IMR-90 (cell line): ENCODE measurements around the gene LDLRAD4. TPM values are rescaled to one million over a fixed set of nuclear protein-coding genes. Genes with fewer than 3 reads are reported as not detected.
A peak's percentile ranks its signal among the peaks of the same experiment; 100 is the strongest.

Source experiments
- ATAC-seq: fragments of 200-7000 bp; cut with Tn5 transposase; 2 replicates; pipeline ENCODE4 v1.9.1; 2020; ENCODE audit warnings: low read depth, mild to moderate bottlenecking, moderate library complexity
- BruUV-seq: library from RNA; stranded (reverse); fragments of 400-500 nt; replicated peaks from 2 replicates; lab custom pipeline; 2021; lab: Mats Ljungman, UMichigan
- CTCF ChIA-PET: fragments of 300-600 bp; formaldehyde crosslinking; extraction: SDS; loops from one replicate; lab custom pipeline; 2021; ENCODE audit warnings: antibody characterized with exemption; lab: Yijun Ruan, JAX
- POLR2A ChIA-PET: fragments of 300-600 bp; sonication (Branson Sonifier 250); formaldehyde crosslinking; loops from one replicate; lab custom pipeline; 2022; ENCODE audit warnings: antibody characterized with exemption; ENCODE audit not compliant: unreplicated experiment; lab: Charles Lee
- DNase-seq: peaks from one replicate; pipeline ENCODE4 v3.0.0; 2013
- H2AFZ ChIP-seq: replicated peaks from 2 replicates; pipeline ENCODE3; 2013; ENCODE audit warnings: low read length, mild to moderate bottlenecking; ENCODE audit not compliant: poor library complexity
- H2AK5ac ChIP-seq: 2 replicates; pipeline ENCODE4 v1.6.1; 2013; ENCODE audit warnings: low read depth, low read length, inconsistent platforms
- H2AK9ac ChIP-seq: replicated peaks from 2 replicates; pipeline ENCODE3; 2013; ENCODE audit warnings: mild to moderate bottlenecking, low read depth, low read length, moderate library complexity; ENCODE audit not compliant: poor library complexity
- H2BK120ac ChIP-seq: 2 replicates; pipeline ENCODE4 v1.6.1; 2013; ENCODE audit warnings: low read depth, low read length, inconsistent platforms
- H2BK15ac ChIP-seq: 3 replicates; pipeline ENCODE4 v1.6.1; 2013; ENCODE audit warnings: low read depth, low read length, inconsistent platforms
- H2BK20ac ChIP-seq: 2 replicates; pipeline ENCODE4 v1.6.1; 2013; ENCODE audit warnings: low read depth, mild to moderate bottlenecking, inconsistent platforms, low read length, moderate library complexity
- H2BK5ac ChIP-seq: 2 replicates; pipeline ENCODE4 v1.6.1; 2013; ENCODE audit warnings: mild to moderate bottlenecking, low read depth, low read length, inconsistent platforms; ENCODE audit not compliant: poor library complexity, severe bottlenecking
- H3K14ac ChIP-seq: replicated peaks from 2 replicates; pipeline ENCODE4 v1.6.1; 2013; ENCODE audit warnings: low read depth, low read length, inconsistent platforms
- H3K18ac ChIP-seq: 2 replicates; pipeline ENCODE4 v1.6.1; 2013; ENCODE audit warnings: low read depth, low read length, control low read depth
- H3K23ac ChIP-seq: 2 replicates; pipeline ENCODE4 v1.6.1; 2013; ENCODE audit warnings: low read depth, low read length, inconsistent platforms
- H3K27ac ChIP-seq: 2 replicates; pipeline ENCODE4 v1.5.1; 2013; ENCODE audit warnings: mild to moderate bottlenecking, control low read depth, low read length; ENCODE audit not compliant: insufficient read depth
- H3K27me3 ChIP-seq: 2 replicates; pipeline ENCODE4 v1.6.1; 2013; ENCODE audit warnings: low read length; ENCODE audit not compliant: control insufficient read depth, insufficient read depth
- H3K36me3 ChIP-seq: 2 replicates; pipeline ENCODE4 v1.6.1; 2013; ENCODE audit warnings: low read length, mixed read lengths; ENCODE audit not compliant: control insufficient read depth, insufficient read depth
- H3K4ac ChIP-seq: 2 replicates; pipeline ENCODE4 v1.6.1; 2013; ENCODE audit warnings: low read depth, low read length, inconsistent platforms
- H3K4me1 ChIP-seq: 2 replicates; pipeline ENCODE4 v1.6.1; 2013; ENCODE audit warnings: low read length, mixed read lengths; ENCODE audit not compliant: control insufficient read depth, insufficient read depth
- H3K4me2 ChIP-seq: 2 replicates; pipeline ENCODE4 v1.6.1; 2013; ENCODE audit warnings: low read depth, mild to moderate bottlenecking, control low read depth, low read length, moderate library complexity
- H3K4me3 ChIP-seq: 2 replicates; pipeline ENCODE4 v1.5.1; 2013; ENCODE audit warnings: low read depth, mild to moderate bottlenecking, control low read depth, low read length, moderate library complexity; ENCODE audit not compliant: insufficient read depth
- H3K56ac ChIP-seq: 2 replicates; pipeline ENCODE4 v1.6.1; 2013; ENCODE audit warnings: low read length, inconsistent platforms; ENCODE audit not compliant: insufficient read depth; ENCODE audit errors: extremely low read depth
- H3K79me1 ChIP-seq, 2 experiments: 2 replicates each; pipeline ENCODE4 v1.6.1; 2013; ENCODE audit warnings: low read length in 2 of 2, inconsistent platforms in 1 of 2, low read depth in 1 of 2
- H3K9ac ChIP-seq: 2 replicates; pipeline ENCODE4 v1.6.1; 2013; ENCODE audit warnings: low read depth, low read length, control low read depth
- H3K9me1 ChIP-seq: 2 replicates; pipeline ENCODE4 v1.6.1; 2013; ENCODE audit warnings: low read length, inconsistent platforms; ENCODE audit not compliant: insufficient read depth
- H3K9me3 ChIP-seq: 2 replicates; pipeline ENCODE4 v1.6.1; 2013; ENCODE audit warnings: low read length; ENCODE audit not compliant: control insufficient read depth, insufficient read depth
- H4K20me1 ChIP-seq: 2 replicates; pipeline ENCODE4 v1.6.1; 2013; ENCODE audit warnings: low read length, inconsistent platforms; ENCODE audit not compliant: insufficient read depth
- H4K5ac ChIP-seq: 2 replicates; pipeline ENCODE4 v1.6.1; 2013; ENCODE audit warnings: mild to moderate bottlenecking, low read depth, low read length, control low read depth
- H4K8ac ChIP-seq, 2 experiments: 2 replicates each; pipeline ENCODE4 v1.6.1; 2013; ENCODE audit warnings: low read depth in 2 of 2, low read length in 2 of 2, control low read depth in 1 of 2, inconsistent platforms in 1 of 2
- H4K91ac ChIP-seq: 2 replicates; pipeline ENCODE4 v1.6.1; 2013; ENCODE audit warnings: low read depth, low read length, inconsistent platforms; ENCODE audit not compliant: insufficient read depth
- BHLHE40 ChIP-seq: fragments of 150-350 bp; IDR thresholded peaks from 2 replicates; pipeline ENCODE4 v1.6.1; 2016; ENCODE audit warnings: mild to moderate bottlenecking, low read depth, low read length
- CEBPB ChIP-seq: IDR thresholded peaks from 2 replicates; pipeline ENCODE4 v1.6.1; 2012; ENCODE audit warnings: low read depth, low read length, improper control_type of control experiment
- CHD1 ChIP-seq: IDR thresholded peaks from 2 replicates; pipeline ENCODE4 v1.6.1; 2012; ENCODE audit warnings: low read depth, low read length, improper control_type of control experiment
- FOS ChIP-seq: fragments of 150-350 bp; IDR thresholded peaks from 2 replicates; pipeline ENCODE4 v1.6.1; 2016; ENCODE audit warnings: low read depth, low read length
- MAZ ChIP-seq: IDR thresholded peaks from 2 replicates; pipeline ENCODE4 v1.6.1; 2012; ENCODE audit warnings: low read depth, mild to moderate bottlenecking, low read length, improper control_type of control experiment, moderate library complexity, borderline replicate concordance
- MXI1 ChIP-seq: IDR thresholded peaks from 2 replicates; pipeline ENCODE4 v1.6.1; 2012; ENCODE audit warnings: low read depth, mild to moderate bottlenecking, low read length, moderate library complexity, borderline replicate concordance
- NFE2L2 ChIP-seq: fragments of 150-350 bp; IDR thresholded peaks from 2 replicates; pipeline ENCODE4 v1.6.1; 2016; ENCODE audit warnings: low read depth, mild to moderate bottlenecking, low read length
- POLR2A ChIP-seq: IDR thresholded peaks from 2 replicates; pipeline ENCODE4 v1.6.1; 2012; ENCODE audit warnings: mild to moderate bottlenecking, low read depth, low read length
- RAD21 ChIP-seq: IDR thresholded peaks from 2 replicates; pipeline ENCODE4 v1.6.1; 2012; ENCODE audit warnings: low read length, improper control_type of control experiment
- RCOR1 ChIP-seq: IDR thresholded peaks from 2 replicates; pipeline ENCODE4 v1.6.1; 2012; ENCODE audit warnings: mild to moderate bottlenecking, low read length, improper control_type of control experiment; ENCODE audit not compliant: insufficient replicate concordance
- RFX5 ChIP-seq: IDR thresholded peaks from 2 replicates; pipeline ENCODE4 v1.8.0; 2012; ENCODE audit warnings: low read depth, mild to moderate bottlenecking, low read length, moderate library complexity
- SMC3 ChIP-seq: fragments of 150-350 bp; IDR thresholded peaks from 2 replicates; pipeline ENCODE4 v1.6.1; 2016; ENCODE audit warnings: low read depth, mild to moderate bottlenecking, antibody characterized with exemption, low read length, moderate library complexity
- WGBS, 2 experiments: methylation state at CpG; one replicate each; pipeline versions ENCODE4 v1.1.5 to v1.1.7; 2013; ENCODE audit warnings: missing lambda C conversion rate in 2 of 2; ENCODE audit not compliant: insufficient read length in 1 of 2; ENCODE audit errors: extremely low coverage in 2 of 2; 5-methylcytosine and 5-hydroxymethylcytosine counted together
- dilution Hi-C: fragments of 300-500 bp; cut with HindIII; formaldehyde crosslinking; loops from one replicate; pipeline ENCODE4 v1.14.3; 2018; ENCODE audit warnings: low sequenced_read_pairs; ENCODE audit not compliant: unreplicated experiment
- in situ Hi-C: fragments of 300-500 bp; cut with MboI; formaldehyde crosslinking; loops from 3 replicates; pipeline ENCODE4 v1.14.3; 2019; ENCODE audit warnings: low sequenced_read_pairs, inconsistent platforms, mixed read lengths
- intact Hi-C: fragments of 100-400 bp; cut with micrococcal nuclease; formaldehyde crosslinking; loops from 2 replicates; pipeline ENCODE4 v1.10.0; 2022
- polyA plus RNA-seq, 3 experiments: library from polyadenylated mRNA; depleted of rRNA; stranded (reverse); fragments of >200 nt; gene quantifications; 2 replicates each; pipeline ENCODE4 v1.2.3, GENCODE V29; 2012; ENCODE audit warnings: low replicate concordance in 1 of 3
- total RNA-seq: library from RNA; depleted of rRNA; stranded (reverse); fragments of >200 nt; gene quantifications from 2 replicates; pipeline ENCODE4 v1.2.3, GENCODE V29; 2012
- TF ChIP-seq, protein P1 (sequence below): conservative IDR thresholded peaks from 2 replicates; pipeline ENCODE4 v1.5.1; 2012; ENCODE audit warnings: mild to moderate bottlenecking, low read depth, low read length, improper control_type of control experiment
- TF ChIP-seq, protein P2 (sequence below): fragments of 150-350 bp; IDR thresholded peaks from 2 replicates; pipeline ENCODE4 v1.6.1; 2016; ENCODE audit warnings: low read depth, mild to moderate bottlenecking, low read length, moderate library complexity, borderline replicate concordance
- TF ChIP-seq, protein P3 (sequence below): fragments of 150-350 bp; IDR thresholded peaks from 2 replicates; pipeline ENCODE4 v1.6.1; 2017; ENCODE audit warnings: mild to moderate bottlenecking, antibody characterized with exemption, low read length, low read depth

The LDLRAD4 gene
- total and polyA plus RNA-seq, 2 of the 4 experiments (the other 2 are of a cell fraction) = not detected

DNA sequence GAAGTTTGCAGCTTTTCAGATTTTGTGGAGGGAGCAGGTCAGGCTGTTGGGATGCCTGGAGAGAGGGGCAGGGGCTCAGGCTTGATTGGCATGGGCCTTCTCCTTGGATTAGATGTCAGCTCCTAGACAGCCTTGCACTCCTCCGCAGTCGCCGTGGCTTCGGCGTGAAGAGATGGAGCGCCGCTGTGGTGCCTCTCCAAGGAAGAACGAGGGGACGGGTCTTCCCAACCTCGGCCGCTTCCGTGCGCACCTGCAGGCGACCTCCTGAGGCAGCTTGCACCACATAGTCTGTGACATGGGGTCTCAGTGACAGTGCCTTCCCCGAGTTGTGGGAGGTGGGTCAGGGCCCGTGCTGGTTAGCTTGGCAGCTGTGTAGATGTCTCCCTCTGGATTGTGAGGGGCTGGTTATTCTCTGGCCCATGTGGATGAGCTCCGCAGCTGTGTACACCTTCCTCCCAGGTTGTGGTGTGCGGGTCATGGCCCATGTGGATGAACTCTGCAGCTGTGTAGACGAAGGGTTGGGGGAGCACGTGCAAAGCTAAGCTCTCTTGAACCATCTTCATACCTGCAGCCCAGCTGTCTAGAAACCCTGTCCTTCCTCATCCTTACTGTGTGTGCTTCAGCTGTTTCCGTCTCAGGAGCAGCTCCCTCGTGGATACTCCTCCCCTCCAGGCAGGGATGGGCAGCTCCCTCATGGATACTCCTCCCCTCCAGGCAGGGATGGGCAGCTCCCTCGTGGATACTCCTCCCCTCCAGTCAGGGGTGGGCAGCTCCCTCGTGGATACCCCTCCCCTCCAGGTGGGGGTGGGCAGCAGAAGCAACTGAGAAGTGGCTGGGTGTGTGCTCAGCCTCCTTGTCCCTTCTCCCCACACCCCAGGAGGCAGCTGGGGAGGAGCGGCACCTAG, 170.3 kb downstream of the LDLRAD4 start:
- ATAC-seq = no peak
- dilution Hi-C loops (no loop called here), intact Hi-C loops (no loop called here), in situ Hi-C loops (no loop called here)
- Histone ChIP-seq H4K8ac (no peak overlapping the region), H3K36me3 (no peaks in the 10 kb centered on the region), H2BK120ac (no peak overlapping the region), H3K9me1 (no peaks in the 10 kb centered on the region), H2AFZ (peak overlapping the region; percentile 29), H3K4me3 (no peak overlapping the region), H3K9ac (no peak overlapping the region), H3K9me3 (no peaks in the 10 kb centered on the region), H3K56ac (no peak overlapping the region), H3K14ac (no peak overlapping the region), H3K18ac (no peak overlapping the region), H3K4me1 (0 out of 2 replicates have a peak, but pooled peaks cover 2% of the 10 kb centered on the region), H2BK20ac (no peak overlapping the region), H3K27ac (no peak overlapping the region), H2BK5ac (no peak overlapping the region), H2AK5ac (no peak overlapping the region), H3K4me2 (no peak overlapping the region), H2BK15ac (no peak overlapping the region), H3K79me1 (no peaks in the 10 kb centered on the region), H4K20me1 (no peaks in the 10 kb centered on the region), H4K5ac (no peak overlapping the region), H3K23ac (no peak overlapping the region), H3K27me3 (peaks cover 8% of the 10 kb centered on the region), H4K91ac (no peak overlapping the region; the same call in 1 of the 2 replicates), H2AK9ac (no peak overlapping the region), H3K4ac (no peak overlapping the region)
- ChIA-PET CTCF (no interaction called here), POLR2A (no interaction called here)
- 97% methylated on average over 11 of the region's 25 CpGs; no CpG with 5 or more reads in 1 of the 2 experiments for WGBS, 2 experiments
- no TSS peak for BruUV-seq
- no peak for DNase-seq
- TF ChIP-seq, protein P1, sequence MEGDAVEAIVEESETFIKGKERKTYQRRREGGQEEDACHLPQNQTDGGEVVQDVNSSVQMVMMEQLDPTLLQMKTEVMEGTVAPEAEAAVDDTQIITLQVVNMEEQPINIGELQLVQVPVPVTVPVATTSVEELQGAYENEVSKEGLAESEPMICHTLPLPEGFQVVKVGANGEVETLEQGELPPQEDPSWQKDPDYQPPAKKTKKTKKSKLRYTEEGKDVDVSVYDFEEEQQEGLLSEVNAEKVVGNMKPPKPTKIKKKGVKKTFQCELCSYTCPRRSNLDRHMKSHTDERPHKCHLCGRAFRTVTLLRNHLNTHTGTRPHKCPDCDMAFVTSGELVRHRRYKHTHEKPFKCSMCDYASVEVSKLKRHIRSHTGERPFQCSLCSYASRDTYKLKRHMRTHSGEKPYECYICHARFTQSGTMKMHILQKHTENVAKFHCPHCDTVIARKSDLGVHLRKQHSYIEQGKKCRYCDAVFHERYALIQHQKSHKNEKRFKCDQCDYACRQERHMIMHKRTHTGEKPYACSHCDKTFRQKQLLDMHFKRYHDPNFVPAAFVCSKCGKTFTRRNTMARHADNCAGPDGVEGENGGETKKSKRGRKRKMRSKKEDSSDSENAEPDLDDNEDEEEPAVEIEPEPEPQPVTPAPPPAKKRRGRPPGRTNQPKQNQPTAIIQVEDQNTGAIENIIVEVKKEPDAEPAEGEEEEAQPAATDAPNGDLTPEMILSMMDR = no peak
- no peak for TF ChIP-seq FOS
- TF ChIP-seq CHD1 = no peak
- TF ChIP-seq, protein P2, sequence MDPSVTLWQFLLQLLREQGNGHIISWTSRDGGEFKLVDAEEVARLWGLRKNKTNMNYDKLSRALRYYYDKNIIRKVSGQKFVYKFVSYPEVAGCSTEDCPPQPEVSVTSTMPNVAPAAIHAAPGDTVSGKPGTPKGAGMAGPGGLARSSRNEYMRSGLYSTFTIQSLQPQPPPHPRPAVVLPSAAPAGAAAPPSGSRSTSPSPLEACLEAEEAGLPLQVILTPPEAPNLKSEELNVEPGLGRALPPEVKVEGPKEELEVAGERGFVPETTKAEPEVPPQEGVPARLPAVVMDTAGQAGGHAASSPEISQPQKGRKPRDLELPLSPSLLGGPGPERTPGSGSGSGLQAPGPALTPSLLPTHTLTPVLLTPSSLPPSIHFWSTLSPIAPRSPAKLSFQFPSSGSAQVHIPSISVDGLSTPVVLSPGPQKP = no peak
- TF ChIP-seq SMC3 = no peak
- TF ChIP-seq RFX5 = no peak
- TF ChIP-seq POLR2A = no peak
- no peak for TF ChIP-seq MAZ
- TF ChIP-seq RAD21 = no peak
- TF ChIP-seq RCOR1 = no peak
- no peak for TF ChIP-seq NFE2L2
- TF ChIP-seq MXI1 = no peak
- TF ChIP-seq, protein P3, sequence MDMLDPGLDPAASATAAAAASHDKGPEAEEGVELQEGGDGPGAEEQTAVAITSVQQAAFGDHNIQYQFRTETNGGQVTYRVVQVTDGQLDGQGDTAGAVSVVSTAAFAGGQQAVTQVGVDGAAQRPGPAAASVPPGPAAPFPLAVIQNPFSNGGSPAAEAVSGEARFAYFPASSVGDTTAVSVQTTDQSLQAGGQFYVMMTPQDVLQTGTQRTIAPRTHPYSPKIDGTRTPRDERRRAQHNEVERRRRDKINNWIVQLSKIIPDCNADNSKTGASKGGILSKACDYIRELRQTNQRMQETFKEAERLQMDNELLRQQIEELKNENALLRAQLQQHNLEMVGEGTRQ = no peak
- TF ChIP-seq CEBPB = no peak
- no peak for TF ChIP-seq BHLHE40
